Upper lobe of left lung (tissue), 6 donors: ENCODE measurements around the gene RASGRP3. TPM values are rescaled to one million over a fixed set of nuclear protein-coding genes. Genes with fewer than 3 reads are reported as not detected.
A peak's percentile ranks its signal among the peaks of the same experiment; 100 is the strongest.

Experiments
- ATAC-seq, 2 donors: fragments of 200-7000 bp; cut with Tn5 transposase; one replicate each; pipeline ENCODE4 v1.9.1; 2022; ENCODE audit warnings: mild to moderate bottlenecking in 2 of 2, moderate library complexity in 2 of 2; ENCODE audit not compliant: low FRiP score in 2 of 2
- DNase-seq, 2 donors: peaks; one replicate each; pipeline ENCODE4 v3.0.0-alpha.2; 2019 to 2020
- H3K27ac ChIP-seq, 4 donors: fragments of 200-600 bp; sonication (generic); one replicate each; pipeline ENCODE4 v1.5.1; 2016 to 2019
- H3K27me3 ChIP-seq, 4 donors: fragments of 200-600 bp; sonication (generic); one replicate each; pipeline ENCODE4 v1.5.1; 2017 to 2019
- H3K36me3 ChIP-seq, 4 donors: fragments of 200-600 bp; sonication (generic); one replicate each; pipeline ENCODE4 v1.5.1; 2016 to 2019
- H3K4me1 ChIP-seq, 4 donors: fragments of 200-600 bp; sonication (generic); one replicate each; pipeline ENCODE4 v1.5.1; 2018 to 2019
- H3K4me3 ChIP-seq, 4 donors: fragments of 200-600 bp; sonication (generic); one replicate each; pipeline ENCODE4 v1.5.1; 2017 to 2019; ENCODE audit warnings: mild to moderate bottlenecking in 2 of 4, moderate library complexity in 1 of 4
- H3K9me3 ChIP-seq, 4 donors: fragments of 200-600 bp; sonication (generic); one replicate each; pipeline ENCODE4 v1.5.1; 2018 to 2019
- CTCF ChIP-seq, 6 experiments: fragments of 450-650 bp in 4 of 6; fragments of 200-600 bp in 2 of 6; sonication (generic) in 2 of 6; IDR thresholded peaks; one replicate each; pipeline ENCODE4 v1.5.1; 2016 to 2019; ENCODE audit warnings: antibody characterized with exemption in 6 of 6
- EP300 ChIP-seq, 4 donors: sonication (generic); formaldehyde crosslinking; IDR thresholded peaks; one replicate each; pipeline ENCODE4 v1.5.1; 2017; ENCODE audit warnings: antibody characterized with exemption in 4 of 4, control low read depth in 2 of 4
- POLR2A ChIP-seq, 4 donors: fragments of 450-650 bp; IDR thresholded peaks; one replicate each; pipeline ENCODE4 v1.5.1; 2016 to 2017; ENCODE audit warnings: antibody characterized with exemption in 4 of 4, mild to moderate bottlenecking in 2 of 4
- POLR2AphosphoS5 ChIP-seq, 2 donors: sonication (generic); formaldehyde crosslinking; IDR thresholded peaks; one replicate each; pipeline ENCODE4 v1.5.1; 2017; ENCODE audit warnings: antibody characterized with exemption in 2 of 2
- WGBS, 2 donors: methylation state at CpG; one replicate each; pipeline ENCODE4 v1.1.5; 2017 to 2018; 5-methylcytosine and 5-hydroxymethylcytosine counted together
- total RNA-seq, 6 donors: library from RNA; depleted of rRNA in 4 of 6; stranded (reverse); fragments of >200 nt in 4 of 6; gene quantifications; one replicate each; pipeline versions ENCODE4 v1.1.0 to v1.2.1, GENCODE V29; 2016 to 2021
- donor health status: DM: no; HTN: no; CAD: no; lungs with moderate emphysema.
- donor health status: DM: no; HTN: yes; CAD: no; lungs with severe emphysema.

Gene RASGRP3
- total RNA-seq, 6 donors from 2014 or later: 7.0 to 34.6 (median 14.1) TPM

- H3K9me3 ChIP-seq: no peaks in the 10 kb centered on the region
- H3K36me3 ChIP-seq: no peaks in the 10 kb centered on the region
- ATAC-seq (peak in 1 of 2 donors; percentile 61), DNase-seq (no peak)
- no peak for TF ChIP-seq EP300 (IDR thresholded peaks at IDR 0.05)
- H3K27ac ChIP-seq: no peak overlapping the region
- H3K27me3 ChIP-seq: no peaks in the 10 kb centered on the region
- H3K4me3 ChIP-seq: no peak overlapping the region
- no peaks in the 10 kb centered on the region for H3K4me1 ChIP-seq
- WGBS, 2 donors: 74 to 79% methylated on average over 3 of the region's 3 CpGs
Measured at GRCh38 chr2:33443274-33443829, 33.1 kb upstream of the RASGRP3 start.

- DNase-seq (no peak), ATAC-seq (no peak)
- Histone ChIP-seq H3K4me3 (no peak overlapping the region), H3K27ac (no peak overlapping the region), H3K4me1 (no peaks in the 10 kb centered on the region), H3K27me3 (no peaks in the 10 kb centered on the region), H3K9me3 (no peaks in the 10 kb centered on the region), H3K36me3 (no peaks in the 10 kb centered on the region)
- TF ChIP-seq POLR2A (IDR thresholded peaks at IDR 0.05) (no peak), POLR2AphosphoS5 (IDR thresholded peaks at IDR 0.05) (no peak), EP300 (IDR thresholded peaks at IDR 0.05) (no peak), CTCF (IDR thresholded peaks at IDR 0.05) (no peak)
- 56 to 57% methylated on average over 2 of the region's 2 CpGs for WGBS, 2 donors
Measured at GRCh38 chr2:33444967-33445366, 31.5 kb upstream of the RASGRP3 start.

GRCh38 chr2:33448220-33448899 is 28.1 kb upstream of the RASGRP3 start:
- Histone ChIP-seq H3K4me1 (no peaks in the 10 kb centered on the region), H3K36me3 (no peaks in the 10 kb centered on the region), H3K27me3 (no peaks in the 10 kb centered on the region), H3K27ac (no peak overlapping the region), H3K4me3 (no peak overlapping the region), H3K9me3 (peaks cover 0 to 13% (median 8%) of the 10 kb centered on the region in 4 donors)
- no peak for DNase-seq
- 28 to 72% methylated on average over 2 of the region's 2 CpGs for WGBS, 2 donors
- no peak for TF ChIP-seq POLR2AphosphoS5 (IDR thresholded peaks at IDR 0.05)
- TF ChIP-seq POLR2A (IDR thresholded peaks at IDR 0.05): no peak
- no peak for TF ChIP-seq CTCF (IDR thresholded peaks at IDR 0.05)
- TF ChIP-seq EP300 (IDR thresholded peaks at IDR 0.05): no peak
- ATAC-seq: no peak

GRCh38 chr2:33451214-33451613 is 25.2 kb upstream of the RASGRP3 start:
- no peak for ATAC-seq
- peaks cover 0 to 13% (median 8%) of the 10 kb centered on the region in 4 donors for H3K9me3 ChIP-seq
- DNase-seq: no peak
- H3K4me3 ChIP-seq: no peak overlapping the region
- H3K27me3 ChIP-seq: no peaks in the 10 kb centered on the region
- no peaks in the 10 kb centered on the region for H3K36me3 ChIP-seq
- H3K27ac ChIP-seq: no peak overlapping the region
- 0% methylated on average over 1 of the region's 1 CpG; no CpG with 5 or more reads in 1 of the 2 donors for WGBS, 2 donors
- H3K4me1 ChIP-seq: no peaks in the 10 kb centered on the region
- TF ChIP-seq POLR2AphosphoS5 (IDR thresholded peaks at IDR 0.05): no peak
- TF ChIP-seq EP300 (IDR thresholded peaks at IDR 0.05): no peak
- TF ChIP-seq POLR2A (IDR thresholded peaks at IDR 0.05): no peak
- no peak for TF ChIP-seq CTCF (IDR thresholded peaks at IDR 0.05)

- ATAC-seq: no peak
- no peaks in the 10 kb centered on the region for H3K36me3 ChIP-seq
- H3K4me1 ChIP-seq: no peaks in the 10 kb centered on the region
- TF ChIP-seq POLR2AphosphoS5 (IDR thresholded peaks at IDR 0.05) (no peak), EP300 (IDR thresholded peaks at IDR 0.05) (no peak)
- 90 to 100% methylated on average over 1 of the region's 1 CpG for WGBS, 2 donors
- H3K27me3 ChIP-seq: no peaks in the 10 kb centered on the region
- no peak overlapping the region for H3K4me3 ChIP-seq
- no peak for DNase-seq
- peaks cover 0 to 13% (median 8%) of the 10 kb centered on the region in 4 donors for H3K9me3 ChIP-seq
- H3K27ac ChIP-seq: no peak overlapping the region
Measured at GRCh38 chr2:33451825-33452224, 24.6 kb upstream of the RASGRP3 start.

- ATAC-seq (peak in 1 of 2 donors; percentile 51), DNase-seq (no peak)
- Histone ChIP-seq H3K36me3 (no peaks in the 10 kb centered on the region), H3K27me3 (no peaks in the 10 kb centered on the region), H3K4me3 (no peak overlapping the region), H3K27ac (no peak overlapping the region), H3K9me3 (peaks cover 0 to 13% (median 8%) of the 10 kb centered on the region in 4 donors), H3K4me1 (peaks cover 0 to 3% (median 1%) of the 10 kb centered on the region in 4 donors)
- TF ChIP-seq CTCF (IDR thresholded peaks at IDR 0.05) (no peak), POLR2A (IDR thresholded peaks at IDR 0.05) (no peak), EP300 (IDR thresholded peaks at IDR 0.05) (no peak), POLR2AphosphoS5 (IDR thresholded peaks at IDR 0.05) (no peak)
Measured at GRCh38 chr2:33452545-33452944, 23.9 kb upstream of the RASGRP3 start.
